GM10266 (cell line): Measurements from ENCODE around the gene GNAL.
"Not testable (repeated sequence)": the region's sequence is repeated elsewhere in the genome, so short reads cannot be mapped to it uniquely, and the experiment has no call there.

ENCODE experiments used
- DNase-seq: peaks from one replicate; pipeline ENCODE4 v3.0.0; 2012; ENCODE audit errors: extremely low spot score
- CTCF ChIP-seq: IDR thresholded peaks from 2 replicates; pipeline ENCODE4 v1.5.1; 2012; ENCODE audit warnings: mild to moderate bottlenecking, low read depth; ENCODE audit not compliant: control insufficient read depth, insufficient read depth; ENCODE audit errors: missing control alignments

The GNAL gene

GRCh38 chr18:11906926-11907874 lies 218.1 kb downstream of the GNAL start:
- TF ChIP-seq CTCF = no peak

GRCh38 chr18:11908182-11909060 lies 219.4 kb downstream of the GNAL start, which contains the start of gene MPPE1:
TSS of gene MPPE1 (minus strand) at chr18:11908317. CDS start at chr18:11897264, 11,053 bp downstream.
- peak; percentile 95 for DNase-seq
- no peak for TF ChIP-seq CTCF

More at GRCh38 chr18:11906926-11907874, 218.1 kb downstream of the GNAL start:
- DNase-seq = no peak

GRCh38 chr18:11909061-11909455 lies 220.0 kb downstream of the GNAL start:
- DNase-seq = no peak
- TF ChIP-seq CTCF = no peak

GRCh38 chr18:11909591-11910026 lies 220.5 kb downstream of the GNAL start:
- peak; percentile 48 for DNase-seq
- no peak for TF ChIP-seq CTCF

GRCh38 chr18:11916880-11917279 lies 227.8 kb downstream of the GNAL start:
- DNase-seq = not testable (repeated sequence)

GRCh38 chr18:11919522-11919921 lies 230.5 kb downstream of the GNAL start:
- not testable (repeated sequence) for DNase-seq

GRCh38 chr18:11923450-11923849 lies 234.4 kb downstream of the GNAL start:
- no peak for TF ChIP-seq CTCF
- DNase-seq = no peak
